ENCODE results near the gene EHBP1. TPM values are rescaled to one million over a fixed set of nuclear protein-coding genes. Genes with fewer than 3 reads are reported as not detected.
A peak's percentile ranks its signal among the peaks of the same experiment; 100 is the strongest.

EHBP1 gene
- total RNA-seq, 1 experiment from 2014 or later, result 14.3 TPM

DNA sequence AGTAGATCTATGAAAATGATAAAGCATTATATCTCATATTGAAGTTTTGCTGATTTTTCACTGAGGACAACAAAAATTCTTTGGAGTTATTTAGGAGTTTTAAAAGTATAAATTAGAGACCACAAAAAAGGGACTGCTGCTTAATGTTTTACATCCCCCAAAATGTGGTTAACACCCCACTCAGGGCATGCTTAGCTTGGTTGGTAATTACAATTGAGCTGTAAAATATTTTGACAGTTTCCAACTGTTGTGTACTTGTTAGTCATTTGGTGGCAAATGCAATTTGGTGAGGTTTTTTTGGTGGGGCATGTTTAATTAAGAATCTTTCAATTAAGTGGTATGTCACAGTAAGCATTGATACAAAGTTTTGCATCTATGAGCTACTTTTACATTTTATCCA is 207.8 kb downstream of the EHBP1 start:
- Histone ChIP-seq H3K9me3 (no peaks in the 10 kb centered on the region), H3K27me3 (no peaks in the 10 kb centered on the region), H3K36me3 (no peaks in the 10 kb centered on the region; the same call in 1 of the 2 replicates), H3K4me3 (no peak overlapping the region)
- no peak for DNase-seq

DNA sequence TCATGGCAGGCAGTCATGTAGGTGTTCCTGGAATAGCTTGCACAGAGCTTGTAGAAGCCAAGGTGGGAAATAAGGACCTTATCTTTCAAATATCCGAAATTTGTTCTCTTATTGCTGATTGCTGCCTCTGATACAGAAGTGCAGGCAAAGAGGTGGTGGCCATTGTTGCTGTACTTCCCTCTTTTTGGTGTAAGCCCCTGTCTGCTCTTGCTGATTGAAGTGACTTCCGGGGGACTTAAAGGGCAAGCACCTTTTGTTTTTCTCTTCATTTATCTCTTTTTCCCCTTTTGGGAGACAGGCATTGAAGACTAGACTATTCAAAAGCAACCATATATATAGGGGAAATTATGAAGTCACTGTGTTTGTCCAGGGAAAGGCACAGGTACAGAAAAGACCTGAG is 213.5 kb downstream of the EHBP1 start:
- Histone ChIP-seq H3K4me3 (no peak overlapping the region), H3K27me3 (no peaks in the 10 kb centered on the region), H3K9me3 (peaks cover 18% of the 10 kb centered on the region), H3K36me3 (peaks cover 13% of the 10 kb centered on the region)
- no peak for DNase-seq

DNA sequence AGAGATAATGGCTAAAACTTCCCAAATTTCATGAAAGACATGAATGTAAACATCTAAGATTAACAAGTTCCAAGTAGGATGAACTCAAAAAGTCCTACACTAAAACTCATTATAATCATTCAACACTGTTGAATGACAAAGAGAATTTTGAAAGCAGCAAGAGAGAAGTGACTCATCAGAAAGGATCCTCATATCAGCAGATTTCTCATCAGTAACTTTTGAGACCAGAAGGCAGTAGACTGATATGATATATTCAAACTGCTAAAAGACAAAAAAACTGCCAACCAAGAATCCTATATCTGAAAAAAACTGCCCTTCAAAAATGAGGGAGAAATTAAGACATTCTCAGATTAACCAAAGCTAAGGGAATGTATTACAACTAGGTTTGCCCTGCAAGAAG is 214.6 kb downstream of the EHBP1 start:
- H3K27me3 ChIP-seq, result no peaks in the 10 kb centered on the region
- peaks cover 24% of the 10 kb centered on the region for H3K9me3 ChIP-seq
- no peak overlapping the region for H3K4me3 ChIP-seq
- H3K36me3 ChIP-seq, result peaks cover 13% of the 10 kb centered on the region
- no peak for DNase-seq

DNA sequence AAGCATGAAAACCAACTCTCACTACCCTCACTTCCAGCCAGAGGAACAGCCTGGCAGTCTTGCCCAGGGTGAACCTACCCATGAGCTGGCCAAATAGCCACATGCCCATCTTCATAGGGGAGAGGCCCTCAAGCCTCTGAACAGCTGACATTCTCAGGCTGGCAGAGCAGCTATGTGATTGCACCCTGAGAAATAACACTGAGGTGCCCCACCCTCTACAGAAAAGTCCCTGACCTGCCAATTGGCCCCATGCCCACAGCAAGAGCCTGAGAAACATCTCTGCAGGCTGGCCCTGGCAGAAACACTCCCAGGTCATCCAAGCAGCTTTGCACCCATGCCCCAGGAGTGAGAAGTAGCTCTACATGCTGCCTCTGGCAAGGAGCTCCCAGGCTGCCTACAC is 217.7 kb downstream of the EHBP1 start:
- peaks cover 24% of the 10 kb centered on the region for H3K9me3 ChIP-seq
- no peaks in the 10 kb centered on the region for H3K27me3 ChIP-seq
- H3K36me3 ChIP-seq, result peaks cover 13% of the 10 kb centered on the region
- no peak overlapping the region for H3K4me3 ChIP-seq
- DNase-seq, result no peak

DNA sequence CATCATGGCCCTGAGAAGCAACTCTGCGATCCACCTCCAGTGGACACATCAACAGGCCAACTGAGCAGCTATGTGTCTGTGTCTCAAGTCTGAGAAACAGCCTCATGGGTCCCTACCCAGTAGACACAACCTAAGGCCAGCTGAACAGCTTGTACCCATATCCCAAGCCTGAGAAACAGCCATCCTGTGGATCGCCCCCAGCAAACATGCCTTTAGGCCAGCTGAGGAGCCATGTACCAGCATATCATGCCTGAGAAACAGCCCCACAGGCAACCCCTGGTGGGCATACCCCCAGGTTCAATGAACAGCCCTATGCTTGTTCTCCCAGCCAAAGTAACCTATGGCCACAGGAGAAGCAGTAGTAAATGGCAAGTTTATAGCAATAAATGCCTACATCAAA is 218.4 kb downstream of the EHBP1 start:
- H3K9me3 ChIP-seq, result peaks cover 24% of the 10 kb centered on the region
- no peaks in the 10 kb centered on the region for H3K27me3 ChIP-seq
- no peak for DNase-seq
- H3K4me3 ChIP-seq, result no peak overlapping the region
- H3K36me3 ChIP-seq, result peaks cover 13% of the 10 kb centered on the region

DNA sequence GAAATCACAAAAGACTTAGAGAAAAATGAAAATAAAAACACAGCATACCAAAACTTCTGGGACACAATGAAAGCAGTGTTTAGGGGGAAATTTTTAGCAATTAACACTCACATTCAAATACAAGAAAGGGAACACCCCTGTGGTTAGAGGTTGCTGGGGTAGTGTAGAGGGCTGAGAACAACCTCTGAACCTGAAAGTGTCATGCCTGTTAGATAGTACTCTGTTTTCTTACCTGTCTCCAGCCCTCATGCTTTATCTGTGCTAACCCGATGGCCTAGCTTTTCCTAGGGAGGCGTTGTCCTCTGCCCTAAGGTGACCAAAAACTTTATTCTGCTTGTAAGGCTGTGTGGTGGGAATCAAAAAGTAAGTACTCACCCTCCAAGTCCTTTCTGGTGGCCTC is 222.5 kb downstream of the EHBP1 start:
- no peaks in the 10 kb centered on the region for H3K27me3 ChIP-seq
- no peak for DNase-seq
- peaks cover 14% of the 10 kb centered on the region for H3K9me3 ChIP-seq
- no peak overlapping the region for H3K4me3 ChIP-seq
- peaks cover under 1% of the 10 kb centered on the region for H3K36me3 ChIP-seq

DNA sequence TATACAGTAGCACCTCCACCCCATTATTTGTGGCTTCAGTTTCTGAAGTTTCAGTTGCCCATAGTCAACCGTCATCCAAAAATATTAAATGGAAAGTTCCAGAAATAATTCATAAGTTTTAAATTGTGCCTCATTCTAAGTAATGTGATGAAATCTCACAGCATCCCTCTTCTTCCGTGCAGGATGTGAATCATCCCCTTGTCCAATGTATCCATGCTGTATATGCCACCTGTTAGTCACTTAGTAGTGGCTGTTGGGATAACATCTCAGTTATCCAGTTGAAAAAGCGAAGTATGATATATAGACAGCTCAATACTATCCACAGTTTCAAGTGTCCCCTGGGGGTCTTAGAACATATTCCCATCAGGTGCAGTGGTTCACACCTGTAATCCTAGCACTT is 226.0 kb downstream of the EHBP1 start:
- no peak for DNase-seq
- no peak overlapping the region for H3K4me3 ChIP-seq

DNA sequence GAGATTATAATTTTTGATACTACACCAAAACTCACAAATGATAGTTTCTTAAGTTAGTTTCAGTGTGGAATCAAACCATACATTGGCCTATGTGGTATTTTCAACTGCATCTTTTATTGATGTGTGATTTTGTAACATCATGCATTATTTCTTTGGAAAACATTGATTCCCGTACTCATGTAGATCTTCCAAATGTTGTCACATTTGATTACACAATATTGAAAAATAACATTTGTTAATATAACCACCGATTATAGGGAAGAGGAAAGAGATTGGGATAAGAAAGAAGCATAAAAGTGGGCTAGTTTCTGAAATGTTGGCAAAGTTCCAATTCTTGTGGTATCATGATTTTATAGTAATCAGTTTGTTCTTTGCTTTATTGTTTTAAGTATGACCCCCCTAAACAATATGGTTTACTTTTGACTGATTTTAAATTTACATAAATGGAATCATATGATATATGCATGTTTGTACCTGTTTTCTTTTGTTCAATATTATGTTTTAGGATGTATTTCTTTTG is 227.9 kb downstream of the EHBP1 start:
- no peaks in the 10 kb centered on the region for H3K9me3 ChIP-seq
- H3K27me3 ChIP-seq, result no peaks in the 10 kb centered on the region
- H3K36me3 ChIP-seq, result no peaks in the 10 kb centered on the region; the same call in 1 of the 2 replicates
- no peak overlapping the region for H3K4me3 ChIP-seq
- DNase-seq, result no peak

More for the DNA sequence above, 226.0 kb downstream of the EHBP1 start:
- Histone ChIP-seq H3K9me3 (no peaks in the 10 kb centered on the region), H3K36me3 (no peaks in the 10 kb centered on the region; the same call in 1 of the 2 replicates), H3K27me3 (no peaks in the 10 kb centered on the region)

DNA sequence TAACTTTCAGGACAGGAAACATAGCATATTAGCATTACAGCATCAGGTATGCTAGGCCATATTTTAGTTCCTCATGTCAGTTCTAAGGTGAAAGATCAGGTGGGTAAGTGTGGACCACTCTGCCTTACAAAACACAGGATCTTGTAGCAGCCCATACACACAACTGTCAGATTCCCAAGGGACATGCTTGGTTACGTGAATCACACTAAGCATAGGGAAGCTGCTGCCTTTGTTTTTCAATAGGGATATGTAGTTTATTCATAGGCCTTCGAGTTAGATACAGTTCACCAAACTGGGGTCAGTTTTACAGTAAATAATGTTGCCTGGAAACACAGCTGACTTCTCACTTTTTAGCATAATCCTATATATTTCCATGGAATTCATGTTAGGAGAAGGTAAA is 229.0 kb downstream of the EHBP1 start:
- Histone ChIP-seq H3K36me3 (no peaks in the 10 kb centered on the region), H3K4me3 (no peak overlapping the region), H3K9me3 (no peaks in the 10 kb centered on the region), H3K27me3 (no peaks in the 10 kb centered on the region)
- no peak for DNase-seq

DNA sequence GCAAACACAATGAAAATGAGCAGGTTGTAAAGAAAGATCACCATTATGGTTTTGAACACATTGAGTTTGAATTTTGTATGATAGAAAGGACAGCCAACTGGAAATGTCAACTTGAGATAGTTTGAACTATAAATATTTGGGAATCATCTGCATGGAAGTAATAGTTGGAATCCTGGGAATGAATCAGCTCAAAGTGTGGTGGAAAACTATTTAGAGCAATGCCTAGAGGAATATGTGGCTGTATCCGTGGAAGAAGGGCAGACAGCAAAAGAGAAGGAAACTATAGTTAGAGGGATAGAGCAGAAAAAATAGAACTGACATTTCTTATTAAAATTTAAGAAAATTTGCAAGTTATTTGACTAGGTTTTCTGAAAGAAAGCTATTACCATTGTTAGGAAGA is 232.6 kb downstream of the EHBP1 start:
- H3K4me3 ChIP-seq, result no peak overlapping the region
- no peaks in the 10 kb centered on the region for H3K27me3 ChIP-seq
- H3K36me3 ChIP-seq, result no peaks in the 10 kb centered on the region
- no peaks in the 10 kb centered on the region for H3K9me3 ChIP-seq
- no peak for DNase-seq

DNA sequence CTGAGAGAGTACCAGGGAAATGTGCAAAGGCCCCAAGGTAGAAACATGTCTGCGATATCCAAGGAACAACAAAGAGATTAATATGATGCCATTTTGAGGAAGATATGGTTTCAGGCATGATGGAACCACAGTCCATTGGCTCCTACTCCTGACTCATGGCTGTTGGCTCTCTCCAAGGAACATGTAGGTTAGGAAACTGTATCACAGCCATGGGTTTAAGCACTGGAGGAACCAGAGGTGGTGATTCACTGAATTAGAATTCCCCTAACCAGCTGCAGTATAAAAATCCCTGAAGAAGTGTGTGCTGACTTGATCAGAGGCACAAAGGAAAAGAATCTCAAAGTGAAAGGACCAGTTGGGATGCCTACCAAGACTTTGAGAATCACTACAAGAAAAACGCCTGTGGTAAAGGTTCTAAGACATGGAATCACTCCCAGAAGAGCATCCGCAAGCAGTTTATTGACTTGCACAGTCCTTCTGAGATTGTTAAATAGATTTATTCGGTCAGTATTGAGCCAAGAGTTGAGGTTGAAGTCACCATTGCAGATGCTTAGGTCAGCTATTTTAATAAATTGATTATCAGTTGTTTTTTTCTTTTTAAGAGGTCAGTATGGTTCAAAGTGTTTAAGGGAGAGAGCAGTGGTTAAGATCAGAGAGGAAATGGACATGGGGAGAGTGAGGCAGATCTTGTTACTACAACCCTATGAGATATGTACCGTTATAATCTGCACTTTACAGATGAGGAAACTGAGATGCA is 234.4 kb downstream of the EHBP1 start:
- no peaks in the 10 kb centered on the region for H3K9me3 ChIP-seq
- no peaks in the 10 kb centered on the region for H3K27me3 ChIP-seq
- H3K36me3 ChIP-seq, result peaks cover 6% of the 10 kb centered on the region; the same call in 1 of the 2 replicates
- H3K4me3 ChIP-seq, result no peak overlapping the region
- peak; percentile 49 for DNase-seq

DNA sequence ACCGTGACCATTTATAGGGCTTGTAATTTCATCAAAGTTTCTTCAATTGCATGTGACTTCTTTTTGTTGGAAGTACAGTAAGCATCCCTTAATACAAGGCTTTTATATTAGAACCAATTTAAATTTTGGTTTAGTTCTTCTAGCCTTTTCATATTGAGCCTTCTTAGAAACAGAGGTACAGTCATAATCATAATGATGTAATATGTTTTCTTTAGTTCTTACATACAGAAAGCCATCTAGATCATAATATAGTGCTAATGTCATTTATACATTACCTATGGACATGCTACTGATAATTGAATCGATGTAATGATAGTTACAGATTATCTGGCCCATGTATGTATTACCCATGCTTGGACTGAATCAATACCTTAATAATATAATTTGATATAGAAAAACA is 235.2 kb downstream of the EHBP1 start:
- no peak for DNase-seq
- peaks cover 6% of the 10 kb centered on the region; the same call in 1 of the 2 replicates for H3K36me3 ChIP-seq
- no peaks in the 10 kb centered on the region for H3K9me3 ChIP-seq
- no peaks in the 10 kb centered on the region for H3K27me3 ChIP-seq
- H3K4me3 ChIP-seq, result no peak overlapping the region

DNA sequence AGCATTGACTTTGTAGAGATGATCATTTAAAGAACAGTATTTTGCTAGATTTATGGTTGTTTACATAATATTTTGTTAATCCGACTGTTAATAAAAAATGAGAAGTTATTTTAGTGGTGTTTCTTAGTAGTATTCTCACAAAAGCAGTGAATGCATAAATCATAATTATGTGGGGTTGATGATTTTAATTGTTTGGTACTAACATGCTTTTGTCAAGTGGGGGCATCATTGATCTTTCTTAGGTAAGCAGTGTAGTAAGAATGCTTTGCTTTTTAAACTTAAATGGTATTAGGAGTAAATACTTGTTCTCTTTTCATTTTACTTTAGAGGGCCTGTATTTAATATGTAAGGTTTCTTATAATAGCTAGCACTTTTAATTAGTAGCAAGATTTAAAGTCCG is 235.9 kb downstream of the EHBP1 start:
- DNase-seq, result no peak
- no peak overlapping the region for H3K4me3 ChIP-seq

DNA sequence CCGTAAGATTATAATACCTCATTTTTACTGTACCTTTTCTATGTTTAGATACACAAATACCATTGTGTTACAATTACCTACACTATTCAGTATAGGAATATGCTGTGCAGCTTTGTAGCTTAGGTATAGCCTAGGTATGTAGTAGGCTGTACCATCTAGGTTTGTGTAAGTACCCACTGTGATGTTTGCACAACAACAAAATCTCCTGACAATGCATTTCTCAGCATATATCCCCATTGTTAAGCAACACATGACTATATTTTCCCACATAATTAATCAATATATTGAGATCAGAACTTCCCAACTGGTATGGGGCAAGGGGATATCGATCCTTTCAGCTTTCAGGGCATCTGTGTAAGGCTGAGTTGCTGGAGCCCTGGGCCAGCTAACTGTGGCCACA is 238.8 kb downstream of the EHBP1 start:
- no peak for DNase-seq
- H3K4me3 ChIP-seq, result no peak overlapping the region
- H3K27me3 ChIP-seq, result no peaks in the 10 kb centered on the region
- no peaks in the 10 kb centered on the region for H3K9me3 ChIP-seq
- peaks cover 6% of the 10 kb centered on the region; the same call in 1 of the 2 replicates for H3K36me3 ChIP-seq

More for the DNA sequence above, 235.9 kb downstream of the EHBP1 start:
- Histone ChIP-seq H3K36me3 (peaks cover 6% of the 10 kb centered on the region; the same call in 1 of the 2 replicates), H3K9me3 (no peaks in the 10 kb centered on the region), H3K27me3 (no peaks in the 10 kb centered on the region)

DNA sequence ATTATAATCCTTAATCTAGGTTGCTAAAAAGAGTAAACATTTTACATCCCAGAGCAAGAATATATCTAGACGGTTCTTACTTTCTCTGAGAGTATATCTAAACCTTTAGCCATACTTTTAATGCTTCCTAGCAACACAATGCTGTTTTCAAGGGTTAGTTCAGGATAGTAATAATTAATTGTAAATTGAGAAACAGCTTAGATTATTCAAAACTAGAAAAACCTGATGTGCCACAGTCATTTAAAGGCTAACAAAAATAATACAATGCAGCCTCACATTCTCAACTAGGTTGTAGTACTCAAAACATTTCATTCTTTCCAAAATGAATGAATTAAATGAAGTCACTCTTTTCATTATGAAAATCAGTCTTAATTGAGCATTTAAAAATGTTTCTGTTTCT is 241.9 kb downstream of the EHBP1 start:
- Histone ChIP-seq H3K9me3 (no peaks in the 10 kb centered on the region), H3K27me3 (no peaks in the 10 kb centered on the region), H3K4me3 (no peak overlapping the region), H3K36me3 (peaks cover 6% of the 10 kb centered on the region; the same call in 1 of the 2 replicates)
- DNase-seq, result no peak

DNA sequence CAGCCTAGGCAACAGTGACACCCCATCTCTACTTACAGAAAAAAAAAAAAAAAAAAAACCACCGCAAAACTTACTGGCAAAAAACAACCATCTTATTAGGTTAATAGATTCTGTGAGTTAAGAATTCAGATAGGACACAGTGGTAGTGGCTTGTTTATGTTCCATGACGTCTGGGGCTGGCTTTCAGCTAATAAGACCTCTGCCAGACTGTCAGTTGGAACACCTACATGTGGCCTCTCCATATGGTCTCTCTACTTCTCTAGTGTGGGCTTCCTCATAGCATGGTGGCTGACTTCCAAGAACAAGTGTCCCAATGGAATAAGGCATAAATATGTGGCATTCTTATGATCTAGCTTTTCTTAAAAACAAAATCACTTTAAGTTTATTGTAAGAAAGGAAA is 251.1 kb downstream of the EHBP1 start:
- H3K4me3 ChIP-seq, result no peak overlapping the region
- no peak for DNase-seq
- H3K36me3 ChIP-seq, result no peaks in the 10 kb centered on the region
- H3K27me3 ChIP-seq, result no peaks in the 10 kb centered on the region
- no peaks in the 10 kb centered on the region for H3K9me3 ChIP-seq

DNA sequence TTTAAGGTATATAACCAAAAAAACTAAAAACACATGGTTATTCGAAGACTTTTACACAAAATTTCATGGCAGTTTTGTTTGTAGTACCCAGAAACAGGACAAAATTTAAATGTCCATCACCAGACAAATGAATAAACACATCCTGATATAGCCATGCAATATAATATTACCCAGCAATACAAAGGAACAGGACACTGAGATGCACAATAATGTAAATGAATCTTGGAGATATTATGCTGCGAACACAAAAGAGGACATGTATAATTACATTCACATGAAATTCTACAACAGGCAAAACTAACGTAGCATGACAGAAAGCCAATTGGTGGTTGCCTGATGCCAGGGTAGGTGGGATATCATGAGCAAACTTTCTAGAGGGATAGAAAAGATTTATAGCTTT is 252.7 kb downstream of the EHBP1 start:
- Histone ChIP-seq H3K36me3 (no peaks in the 10 kb centered on the region), H3K4me3 (no peak overlapping the region), H3K27me3 (no peaks in the 10 kb centered on the region), H3K9me3 (no peaks in the 10 kb centered on the region)
- no peak for DNase-seq

DNA sequence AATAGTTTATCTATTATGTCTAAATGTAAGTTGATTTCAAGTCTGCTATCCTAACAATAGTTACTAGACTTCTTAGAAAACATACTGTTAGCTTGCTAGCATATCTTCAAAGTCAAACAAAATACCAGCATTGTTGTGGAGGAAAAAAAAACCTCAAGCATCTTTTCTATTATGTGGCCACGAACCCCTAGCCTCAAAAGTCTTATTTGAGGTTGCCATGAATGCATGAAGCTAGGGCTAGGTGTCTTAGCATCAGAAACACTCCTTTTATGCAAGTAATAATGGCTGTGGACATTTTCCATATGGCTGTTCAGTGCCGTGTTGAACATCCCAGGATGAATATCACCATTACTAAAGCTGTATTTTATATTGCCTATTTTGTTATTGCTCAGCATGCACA is 258.5 kb downstream of the EHBP1 start:
- Histone ChIP-seq H3K4me3 (no peak overlapping the region), H3K9me3 (no peaks in the 10 kb centered on the region), H3K27me3 (no peaks in the 10 kb centered on the region), H3K36me3 (peaks cover 3% of the 10 kb centered on the region; the same call in 1 of the 2 replicates)
- no peak for DNase-seq
